ENCODE results near the gene MRPL43.

DNA sequence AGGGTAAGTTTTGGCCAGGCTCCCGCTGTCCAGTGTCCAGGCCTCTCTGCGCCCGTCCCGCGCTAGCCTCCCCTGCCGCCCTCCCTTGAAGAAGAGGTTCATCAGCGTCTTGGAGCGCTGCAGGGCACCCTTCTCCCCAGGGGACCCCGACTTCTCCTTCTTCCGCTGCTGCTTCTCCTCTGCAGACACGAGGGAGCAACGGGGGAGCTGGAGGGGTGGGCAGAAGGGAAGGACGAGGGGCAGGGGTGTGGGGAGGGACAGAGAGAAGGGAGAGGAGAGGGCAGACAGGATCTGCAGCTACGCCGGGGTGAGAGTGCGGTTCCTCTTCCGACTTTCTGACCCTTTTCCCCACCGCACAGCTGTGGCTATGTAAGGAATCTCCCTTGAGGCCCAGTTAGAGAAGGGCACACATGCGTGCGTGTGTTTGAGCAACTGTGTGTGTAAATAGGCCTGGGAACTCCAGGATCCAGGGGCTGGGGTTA, 30.9 kb upstream of the MRPL43 start:
- TF ChIP-seq POLR2A (IDR thresholded peaks at IDR 0.05; ENCODE audit: low read length) (no peak), GATA1 (IDR thresholded peaks at IDR 0.05; ENCODE audit: low read depth, low read length) (no peak)
